Mucosa of rectum (tissue), 2 donors: ENCODE measurements around the gene IL6R.
A peak's percentile ranks its signal among the peaks of the same experiment; 100 is the strongest.

Experiments
- H3K27ac ChIP-seq, 2 donors: one replicate each; pipeline ENCODE4 v1.7.0; 2013; ENCODE audit warnings: inconsistent platforms in 2 of 2, low read depth in 2 of 2, low read length in 2 of 2
- H3K27me3 ChIP-seq, 2 donors: one replicate each; pipeline ENCODE4 v1.7.0; 2013; ENCODE audit warnings: low read length in 2 of 2; ENCODE audit not compliant: control insufficient read depth in 2 of 2, insufficient read depth in 2 of 2
- H3K36me3 ChIP-seq, 2 donors: one replicate each; pipeline ENCODE4 v1.7.0; 2013; ENCODE audit warnings: low read length in 2 of 2; ENCODE audit not compliant: control insufficient read depth in 2 of 2, insufficient read depth in 2 of 2
- H3K4me1 ChIP-seq, 2 donors: one replicate each; pipeline ENCODE4 v1.7.0; 2013; ENCODE audit warnings: low read length in 2 of 2, mild to moderate bottlenecking in 1 of 2; ENCODE audit not compliant: control insufficient read depth in 2 of 2, insufficient read depth in 2 of 2
- H3K4me3 ChIP-seq, 2 donors: one replicate each; pipeline ENCODE4 v1.7.0; 2013; ENCODE audit warnings: low read length in 2 of 2
- H3K9ac ChIP-seq, 2 donors: one replicate each; pipeline ENCODE4 v1.7.0; 2013; ENCODE audit warnings: low read length in 2 of 2, low read depth in 1 of 2, mild to moderate bottlenecking in 1 of 2
- H3K9me3 ChIP-seq, 2 donors: one replicate each; pipeline ENCODE4 v1.7.0; 2013; ENCODE audit warnings: low read length in 2 of 2; ENCODE audit not compliant: control insufficient read depth in 2 of 2
- donor health status: healthy.
- donor health status: Normal muscosa, but diverticular disease.

IL6R gene

GRCh38 chr1:154502066-154502743 lies 97.1 kb downstream of the IL6R start, which contains the start of the genes SHE and TDRD10:
Gene SHE (minus strand): TSS chr1:154502412. CDS start chr1:154502026, 386 bp downstream.
Gene TDRD10 (plus strand): TSS chr1:154502219. CDS start chr1:154506904, 4,685 bp downstream.
- Histone ChIP-seq H3K27me3 (peaks cover 24% of the 10 kb centered on the region in 2 donors), H3K27ac (peak within 1 kb of the TSS in 1 of 2 donors; percentile 56), H3K9ac (peak within 1 kb of the TSS in 1 of 2 donors; percentile 44), H3K4me1 (no peaks in the 10 kb centered on the region), H3K36me3 (no peaks in the 10 kb centered on the region), H3K9me3 (no peaks in the 10 kb centered on the region), H3K4me3 (peak within 1 kb of the TSS; percentile 13 to 57)

DNA sequence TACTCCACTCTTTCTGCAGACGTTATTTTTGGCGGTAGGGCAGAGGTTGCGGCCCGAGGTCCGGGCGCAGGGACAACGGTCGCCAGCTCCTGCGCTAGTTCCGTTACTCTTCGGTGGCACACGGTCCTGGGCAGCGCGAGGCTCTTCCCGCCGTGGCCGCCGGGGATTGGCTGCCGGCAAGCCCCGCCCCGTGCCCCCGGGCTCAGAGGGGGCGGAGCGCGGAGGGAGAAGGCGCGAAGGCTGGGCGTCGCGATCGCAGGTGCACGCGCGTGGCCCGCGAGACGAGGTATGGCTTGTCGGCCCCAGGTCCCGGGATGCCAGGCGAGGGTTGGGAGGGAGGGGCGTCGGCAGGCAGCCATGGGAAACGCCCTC lies 97.6 kb downstream of the IL6R start:
- H3K27me3 ChIP-seq: peaks cover 24% of the 10 kb centered on the region in 2 donors
- H3K27ac ChIP-seq: no peak overlapping the region
- no peaks in the 10 kb centered on the region for H3K36me3 ChIP-seq
- H3K4me1 ChIP-seq: no peaks in the 10 kb centered on the region
- H3K4me3 ChIP-seq: no peak overlapping the region
- no peaks in the 10 kb centered on the region for H3K9me3 ChIP-seq
- no peak overlapping the region for H3K9ac ChIP-seq

- Histone ChIP-seq H3K36me3 (no peaks in the 10 kb centered on the region), H3K9ac (no peak overlapping the region), H3K27ac (no peak overlapping the region), H3K27me3 (peaks cover 24 to 28% of the 10 kb centered on the region in 2 donors), H3K4me3 (no peak overlapping the region), H3K9me3 (no peaks in the 10 kb centered on the region), H3K4me1 (no peaks in the 10 kb centered on the region)
Observed at GRCh38 chr1:154503898-154504297, 98.8 kb downstream of the IL6R start.

GRCh38 chr1:154512760-154513159 lies 107.6 kb downstream of the IL6R start:
- no peaks in the 10 kb centered on the region for H3K36me3 ChIP-seq
- no peak overlapping the region for H3K27ac ChIP-seq

DNA sequence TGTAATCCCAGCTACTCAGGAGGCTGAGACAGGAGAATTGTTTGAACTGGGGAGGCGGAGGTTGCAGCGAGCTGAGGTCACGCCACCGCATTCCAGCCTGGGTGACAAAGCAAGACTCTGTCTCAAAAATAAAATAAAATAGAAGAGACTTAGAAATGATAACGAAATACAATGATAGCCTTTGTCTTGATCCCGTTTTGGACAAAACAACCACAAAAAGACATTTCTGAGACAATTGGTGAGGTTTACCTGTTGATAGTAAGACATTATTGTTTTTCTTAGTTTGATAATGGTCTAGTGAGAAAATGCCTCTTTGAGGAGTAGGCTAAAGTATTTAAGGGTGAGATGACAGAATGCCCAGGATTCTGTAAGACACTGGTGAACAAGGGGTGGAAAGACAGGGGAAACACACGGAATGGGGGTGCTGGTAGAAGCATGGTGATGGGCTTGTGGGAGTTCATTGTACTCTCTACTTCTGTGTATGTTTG lies 109.0 kb downstream of the IL6R start:
- peaks cover 0 to 3% of the 10 kb centered on the region in 2 donors for H3K27me3 ChIP-seq
- H3K4me3 ChIP-seq: no peak overlapping the region
- no peaks in the 10 kb centered on the region for H3K9me3 ChIP-seq
- no peak overlapping the region for H3K9ac ChIP-seq
- H3K36me3 ChIP-seq: no peaks in the 10 kb centered on the region
- no peaks in the 10 kb centered on the region for H3K4me1 ChIP-seq
- H3K27ac ChIP-seq: no peak overlapping the region

More at GRCh38 chr1:154512760-154513159, 107.6 kb downstream of the IL6R start:
- no peaks in the 10 kb centered on the region for H3K4me1 ChIP-seq
- H3K9ac ChIP-seq: no peak overlapping the region
- H3K27me3 ChIP-seq: peaks cover 0 to 7% of the 10 kb centered on the region in 2 donors
- no peak overlapping the region for H3K4me3 ChIP-seq
- H3K9me3 ChIP-seq: no peaks in the 10 kb centered on the region

GRCh38 chr1:154517661-154518060 lies 112.5 kb downstream of the IL6R start:
- Histone ChIP-seq H3K9ac (no peak overlapping the region), H3K36me3 (no peaks in the 10 kb centered on the region), H3K27ac (no peak overlapping the region)

More at GRCh38 chr1:154517661-154518060, 112.5 kb downstream of the IL6R start:
- no peak overlapping the region for H3K4me3 ChIP-seq
- H3K4me1 ChIP-seq: no peaks in the 10 kb centered on the region
- no peaks in the 10 kb centered on the region for H3K9me3 ChIP-seq
- H3K27me3 ChIP-seq: peaks cover 0 to 4% of the 10 kb centered on the region in 2 donors
